Mesodermal cell (in vitro differentiated cells): Measurements from ENCODE around the gene ZNF253.
"Not testable (repeated sequence)": the region's sequence is repeated elsewhere in the genome, so short reads cannot be mapped to it uniquely, and the experiment has no call there.

Experiments
- H3K27ac ChIP-seq: 2 replicates; pipeline ENCODE4 v1.7.0; 2013; ENCODE audit warnings: mild to moderate bottlenecking, low read depth, low read length, moderate library complexity; ENCODE audit not compliant: severe bottlenecking
- H3K36me3 ChIP-seq: 2 replicates; pipeline ENCODE4 v1.7.1; 2013; ENCODE audit warnings: mild to moderate bottlenecking, low read length, moderate library complexity; ENCODE audit not compliant: control insufficient read depth, insufficient read depth
- H3K4me1 ChIP-seq: one replicate; pipeline ENCODE4 v1.7.1; 2013; ENCODE audit warnings: mild to moderate bottlenecking, low read length; ENCODE audit not compliant: insufficient read depth, control insufficient read depth, poor library complexity, severe bottlenecking
- H3K4me3 ChIP-seq: 2 replicates; pipeline ENCODE4 v1.7.0; 2013; ENCODE audit warnings: low read length, control low read depth, mild to moderate bottlenecking; ENCODE audit not compliant: insufficient read depth, poor library complexity, severe bottlenecking; ENCODE audit errors: extremely low read depth
- H3K9me3 ChIP-seq: 2 replicates; pipeline ENCODE4 v1.7.1; 2013; ENCODE audit warnings: mild to moderate bottlenecking, low read length, moderate library complexity; ENCODE audit not compliant: control insufficient read depth
- WGBS, 2 experiments: methylation state at CpG; one replicate each; pipeline ENCODE4 v1.1.5; 2013; ENCODE audit warnings: missing lambda C conversion rate in 2 of 2; ENCODE audit not compliant: insufficient coverage in 2 of 2; 5-methylcytosine and 5-hydroxymethylcytosine counted together

Gene ZNF253

GRCh38 chr19:19849056-19849455 lies 16.6 kb upstream of the ZNF253 start:
- H3K27ac ChIP-seq = no peak overlapping the region
- no peak overlapping the region for H3K4me3 ChIP-seq
- peaks cover 34% of the 10 kb centered on the region for H3K9me3 ChIP-seq
- 81 to 87% methylated on average over 3 of the region's 6 CpGs for WGBS, 2 experiments
- no peaks in the 10 kb centered on the region for H3K4me1 ChIP-seq
- no peaks in the 10 kb centered on the region for H3K36me3 ChIP-seq

- WGBS, 2 experiments = 81 to 83% methylated on average over 2 of the region's 2 CpGs
Measured at GRCh38 chr19:19851740-19852139, 13.9 kb upstream of the ZNF253 start.

GRCh38 chr19:19858751-19859150 lies 6.9 kb upstream of the ZNF253 start:
- H3K4me3 ChIP-seq = no peak overlapping the region
- H3K36me3 ChIP-seq = no peaks in the 10 kb centered on the region
- no peaks in the 10 kb centered on the region for H3K4me1 ChIP-seq
- 82 to 100% methylated on average over 1 to 2 of the region's 2 CpGs for WGBS, 2 experiments
- H3K27ac ChIP-seq = no peak overlapping the region
- peaks cover 11% of the 10 kb centered on the region for H3K9me3 ChIP-seq

More at GRCh38 chr19:19851740-19852139, 13.9 kb upstream of the ZNF253 start:
- not testable (repeated sequence) for H3K27ac ChIP-seq, H3K4me3 ChIP-seq, H3K4me1 ChIP-seq, H3K36me3 ChIP-seq
- peaks cover 20% of the 10 kb centered on the region for H3K9me3 ChIP-seq

- H3K36me3 ChIP-seq = no peaks in the 10 kb centered on the region
- no peak overlapping the region for H3K4me3 ChIP-seq
- H3K4me1 ChIP-seq = no peaks in the 10 kb centered on the region
- H3K9me3 ChIP-seq = peaks cover 18% of the 10 kb centered on the region
- H3K27ac ChIP-seq = no peak overlapping the region
- 80 to 89% methylated on average over 26 to 29 of the region's 29 CpGs for WGBS, 2 experiments
Measured at GRCh38 chr19:19860756-19861390, 4.8 kb upstream of the ZNF253 start.

- Histone ChIP-seq H3K27ac (peak overlapping the region; percentile 99), H3K4me3 (peak overlapping the region; percentile 75), H3K36me3 (peaks cover 39% of the 10 kb centered on the region), H3K4me1 (no peaks in the 10 kb centered on the region), H3K9me3 (peaks cover 36% of the 10 kb centered on the region)
- 28 to 31% methylated on average over 13 to 15 of the region's 23 CpGs for WGBS, 2 experiments
Measured at GRCh38 chr19:19866611-19867248, 1.0 kb downstream of the ZNF253 start.

- not testable (repeated sequence) for H3K4me3 ChIP-seq, H3K27ac ChIP-seq, H3K4me1 ChIP-seq
- WGBS, 2 experiments = 100% methylated on average over 2 of the region's 5 CpGs; no CpG with 5 or more reads in 1 of the 2 experiments
- Histone ChIP-seq H3K9me3 (peaks cover 35% of the 10 kb centered on the region), H3K36me3 (peaks cover 71% of the 10 kb centered on the region)
Measured at GRCh38 chr19:19870086-19870485, 4.4 kb downstream of the ZNF253 start.

GRCh38 chr19:19871932-19872331 lies 6.2 kb downstream of the ZNF253 start:
- Histone ChIP-seq H3K4me3 (no peak overlapping the region), H3K4me1 (no peaks in the 10 kb centered on the region), H3K36me3 (peaks cover 88% of the 10 kb centered on the region), H3K9me3 (peaks cover 39% of the 10 kb centered on the region), H3K27ac (no peak overlapping the region)
- 91 to 100% methylated on average over 3 of the region's 3 CpGs for WGBS, 2 experiments

GRCh38 chr19:19873381-19873780 lies 7.7 kb downstream of the ZNF253 start:
- peaks cover 39% of the 10 kb centered on the region for H3K9me3 ChIP-seq
- peaks cover 89% of the 10 kb centered on the region for H3K36me3 ChIP-seq
- H3K4me1 ChIP-seq = no peaks in the 10 kb centered on the region
- no peak overlapping the region for H3K4me3 ChIP-seq
- no peak overlapping the region for H3K27ac ChIP-seq

GRCh38 chr19:19877724-19878123 lies 12.0 kb downstream of the ZNF253 start:
- Histone ChIP-seq H3K36me3 (peaks cover 87% of the 10 kb centered on the region), H3K27ac (no peak overlapping the region), H3K4me3 (no peak overlapping the region), H3K9me3 (peaks cover 28% of the 10 kb centered on the region), H3K4me1 (no peaks in the 10 kb centered on the region)
- WGBS, 2 experiments = 100% methylated on average over 2 of the region's 4 CpGs

GRCh38 chr19:19884583-19884982 lies 18.9 kb downstream of the ZNF253 start:
- no peaks in the 10 kb centered on the region for H3K4me1 ChIP-seq
- H3K36me3 ChIP-seq = peaks cover 68% of the 10 kb centered on the region
- H3K4me3 ChIP-seq = no peak overlapping the region
- H3K9me3 ChIP-seq = peaks cover 23% of the 10 kb centered on the region
- WGBS, 2 experiments = no CpG with 5 or more reads among the region's 1 CpG
- no peak overlapping the region for H3K27ac ChIP-seq
